HG02759 (cell line): ENCODE measurements around the gene SORCS3.

ENCODE experiments used
- ATAC-seq: cut with Tn5 transposase; IDR thresholded peaks from one replicate; pipeline ENCODE4 v1.9.1; 2021; ENCODE audit warnings: mild to moderate bottlenecking, moderate library complexity; ENCODE audit not compliant: unreplicated experiment

The SORCS3 gene

DNA sequence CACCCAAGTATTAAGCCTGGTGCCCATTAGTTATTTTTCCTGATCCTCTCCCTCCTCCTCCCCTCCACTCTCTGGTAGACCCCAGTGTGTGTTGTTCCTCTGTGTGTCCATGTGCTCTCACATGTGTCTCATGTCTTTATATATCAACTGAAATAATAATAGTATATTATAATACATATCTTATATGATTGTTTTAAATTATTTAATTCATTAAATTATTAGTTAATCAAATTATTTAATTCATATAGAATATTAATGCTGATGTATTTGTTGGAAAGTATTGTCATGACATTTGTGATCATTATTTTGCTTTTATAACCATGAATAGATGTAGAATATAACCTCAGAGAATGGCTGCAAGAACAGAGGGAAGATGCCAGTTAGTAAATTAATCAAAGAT is 647.5 kb downstream of the SORCS3 start:
- no peak for ATAC-seq

DNA sequence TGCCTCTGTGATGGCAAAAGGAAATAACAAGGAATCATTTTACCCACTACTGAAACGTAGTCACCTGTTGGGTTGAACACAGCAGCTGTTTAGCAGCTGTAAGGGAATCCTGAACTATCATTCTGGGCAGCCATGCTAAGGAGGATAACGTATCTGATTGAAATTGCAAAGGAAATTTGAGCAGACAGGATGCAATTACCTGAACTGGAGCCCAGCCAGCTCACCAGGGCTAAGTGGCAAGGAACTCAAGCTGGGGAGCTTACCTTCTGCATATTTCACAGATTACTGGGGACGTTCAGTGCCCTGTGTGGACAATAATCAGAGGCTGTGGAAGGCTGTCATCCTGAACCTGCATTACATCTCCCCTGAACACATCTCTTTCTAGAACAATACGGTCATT is 650.5 kb downstream of the SORCS3 start:
- ATAC-seq: no peak

DNA sequence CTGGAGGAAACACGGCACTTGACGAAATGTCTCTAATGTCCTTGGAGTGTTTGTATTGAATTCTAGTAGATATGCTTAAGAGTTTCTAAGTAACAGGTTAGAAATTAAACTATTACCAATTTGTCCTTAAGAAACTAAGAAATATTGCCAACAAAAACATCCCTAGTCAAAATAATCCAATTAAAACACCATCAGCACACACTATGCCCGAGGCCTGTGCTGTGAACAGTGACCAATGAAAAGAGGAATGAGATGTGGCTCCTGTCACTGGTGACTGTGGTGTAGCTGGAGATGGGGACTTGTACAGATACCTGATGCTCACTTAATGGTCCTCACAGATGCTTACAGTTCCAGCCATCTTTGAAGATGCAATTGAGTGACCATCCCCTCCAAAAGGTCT is 651.1 kb downstream of the SORCS3 start:
- no peak for ATAC-seq
